K562 (cell line): ENCODE results near the gene LIPM.

Experiments
- EZH2 ChIP-seq: IDR thresholded peaks from 2 replicates; pipeline ENCODE4 v1.6.1; 2012; ENCODE audit warnings: low read depth, mild to moderate bottlenecking, inconsistent platforms, low read length, borderline replicate concordance
- MAFF ChIP-seq: IDR thresholded peaks from 2 replicates; pipeline ENCODE4 v1.6.1; 2012; ENCODE audit warnings: low read length, improper control_type of control experiment
- MXI1 ChIP-seq: IDR thresholded peaks from 2 replicates; pipeline ENCODE4 v1.6.1; 2011; ENCODE audit warnings: low read depth, mild to moderate bottlenecking, improper control_type of control experiment, low read length
- NFATC3 ChIP-seq: fragments of 450-650 bp; IDR thresholded peaks from 2 replicates; pipeline ENCODE4 v1.6.1; 2017; ENCODE audit warnings: mild to moderate bottlenecking
- NFE2L1 ChIP-seq: fragments of 450-650 bp; IDR thresholded peaks from 2 replicates; pipeline ENCODE4 v1.6.1; 2016; ENCODE audit warnings: missing genetic modification characterization, low read depth, mild to moderate bottlenecking, missing compliant biosample characterization, moderate library complexity, borderline replicate concordance
- RAD21 ChIP-seq, 2 experiments: fragments of 250-450 bp in 1 of 2; fragments of 450-650 bp in 1 of 2; sonication (Bioruptor Pico) in 1 of 2; formaldehyde crosslinking in 1 of 2; IDR thresholded peaks in 1 of 2; conservative IDR thresholded peaks in 1 of 2; 2 replicates each; pipeline versions ENCODE4 v1.4.0 to v1.8.0; 2020 to 2022; ENCODE audit warnings: mild to moderate bottlenecking in 2 of 2, moderate library complexity in 1 of 2
- SRF ChIP-seq, 2 experiments: fragments of 250-450, 450-650 bp in 1 of 2; sonication (Bioruptor Pico) in 1 of 2; sonication (generic) in 1 of 2; formaldehyde crosslinking; IDR thresholded peaks; 2 replicates each; pipeline versions ENCODE4 v1.5.0 to v1.5.1; 2020 to 2022; ENCODE audit warnings: mild to moderate bottlenecking in 1 of 2, missing genetic modification reagents in 1 of 2
- ZNF444 ChIP-seq: fragments of 250-450 bp; sonication (Bioruptor Pico); IDR thresholded peaks from 2 replicates; pipeline ENCODE4 v1.4.0; 2020; ENCODE audit warnings: mild to moderate bottlenecking, moderate library complexity
- ZNF785 ChIP-seq: fragments of 250-450 bp; sonication (Bioruptor Pico); IDR thresholded peaks from 2 replicates; pipeline ENCODE4 v1.4.0; 2020; ENCODE audit warnings: mild to moderate bottlenecking
- TF ChIP-seq, protein P1 (sequence below), 3 experiments: IDR thresholded peaks in 2 of 3; conservative IDR thresholded peaks in 1 of 3; 2 replicates each; pipeline ENCODE4 v1.5.1; 2011 to 2012; ENCODE audit warnings: low read length in 3 of 3, mild to moderate bottlenecking in 3 of 3, control low read depth in 2 of 3, improper control_type of control experiment in 1 of 3, inconsistent platforms in 1 of 3, low read depth in 1 of 3, mixed read lengths in 1 of 3, moderate library complexity in 1 of 3; ENCODE audit not compliant: insufficient read depth in 2 of 3
- TF ChIP-seq, protein P2 (sequence below): fragments of 450-650 bp; IDR thresholded peaks from 2 replicates; pipeline ENCODE4 v1.6.1; 2017; ENCODE audit warnings: antibody characterized with exemption, mild to moderate bottlenecking

DNA sequence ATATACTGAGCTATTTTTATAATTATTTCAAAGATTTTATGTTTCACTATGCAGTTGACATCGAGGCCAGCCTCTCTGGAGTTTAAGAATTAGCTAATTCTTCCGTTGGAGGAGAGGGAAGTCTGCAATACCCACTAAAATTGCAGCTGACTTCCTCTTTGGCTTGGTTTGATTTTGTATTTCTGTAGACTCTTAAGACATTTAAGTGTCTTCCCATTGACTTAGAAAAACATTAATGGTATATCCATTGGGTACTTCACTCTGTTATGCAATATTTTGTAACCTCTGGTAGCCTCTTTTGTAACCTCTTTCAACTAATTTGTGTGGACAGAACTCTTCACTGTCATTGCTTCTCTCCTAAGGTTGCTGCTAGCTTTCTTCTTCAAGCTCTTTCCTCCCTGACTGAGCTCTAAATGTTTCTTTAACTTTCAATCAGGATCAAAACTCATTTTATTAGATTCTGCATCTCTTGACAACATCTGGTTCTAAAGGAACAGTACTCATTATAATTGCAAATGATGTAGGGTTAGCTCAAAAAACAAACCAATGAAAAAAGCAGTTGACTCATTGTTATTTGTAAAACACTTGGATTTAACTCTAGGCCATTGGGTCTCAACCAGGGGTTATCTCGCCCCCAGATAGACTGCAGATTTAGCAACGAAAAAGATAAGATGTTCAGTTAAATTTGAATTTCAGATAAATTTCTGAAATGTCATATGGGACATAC lies 50.8 kb downstream of the LIPM start:
- TF ChIP-seq EZH2 = no peak
- TF ChIP-seq, protein P1, sequence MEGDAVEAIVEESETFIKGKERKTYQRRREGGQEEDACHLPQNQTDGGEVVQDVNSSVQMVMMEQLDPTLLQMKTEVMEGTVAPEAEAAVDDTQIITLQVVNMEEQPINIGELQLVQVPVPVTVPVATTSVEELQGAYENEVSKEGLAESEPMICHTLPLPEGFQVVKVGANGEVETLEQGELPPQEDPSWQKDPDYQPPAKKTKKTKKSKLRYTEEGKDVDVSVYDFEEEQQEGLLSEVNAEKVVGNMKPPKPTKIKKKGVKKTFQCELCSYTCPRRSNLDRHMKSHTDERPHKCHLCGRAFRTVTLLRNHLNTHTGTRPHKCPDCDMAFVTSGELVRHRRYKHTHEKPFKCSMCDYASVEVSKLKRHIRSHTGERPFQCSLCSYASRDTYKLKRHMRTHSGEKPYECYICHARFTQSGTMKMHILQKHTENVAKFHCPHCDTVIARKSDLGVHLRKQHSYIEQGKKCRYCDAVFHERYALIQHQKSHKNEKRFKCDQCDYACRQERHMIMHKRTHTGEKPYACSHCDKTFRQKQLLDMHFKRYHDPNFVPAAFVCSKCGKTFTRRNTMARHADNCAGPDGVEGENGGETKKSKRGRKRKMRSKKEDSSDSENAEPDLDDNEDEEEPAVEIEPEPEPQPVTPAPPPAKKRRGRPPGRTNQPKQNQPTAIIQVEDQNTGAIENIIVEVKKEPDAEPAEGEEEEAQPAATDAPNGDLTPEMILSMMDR (IDR thresholded peaks at IDR 0.05 in 2 of 3, conservative IDR thresholded peaks at IDR 0.05 in 1 of 3; ENCODE audit: insufficient read depth in 2 of 3, low read depth in 1 of 3, low read length in 3 of 3) = no peak
- no peak for TF ChIP-seq RAD21 (CRISPR knock-in tag; conservative IDR thresholded peaks at IDR 0.05 in 1 of 2, IDR thresholded peaks at IDR 0.05 in 1 of 2)
- TF ChIP-seq, protein P2, sequence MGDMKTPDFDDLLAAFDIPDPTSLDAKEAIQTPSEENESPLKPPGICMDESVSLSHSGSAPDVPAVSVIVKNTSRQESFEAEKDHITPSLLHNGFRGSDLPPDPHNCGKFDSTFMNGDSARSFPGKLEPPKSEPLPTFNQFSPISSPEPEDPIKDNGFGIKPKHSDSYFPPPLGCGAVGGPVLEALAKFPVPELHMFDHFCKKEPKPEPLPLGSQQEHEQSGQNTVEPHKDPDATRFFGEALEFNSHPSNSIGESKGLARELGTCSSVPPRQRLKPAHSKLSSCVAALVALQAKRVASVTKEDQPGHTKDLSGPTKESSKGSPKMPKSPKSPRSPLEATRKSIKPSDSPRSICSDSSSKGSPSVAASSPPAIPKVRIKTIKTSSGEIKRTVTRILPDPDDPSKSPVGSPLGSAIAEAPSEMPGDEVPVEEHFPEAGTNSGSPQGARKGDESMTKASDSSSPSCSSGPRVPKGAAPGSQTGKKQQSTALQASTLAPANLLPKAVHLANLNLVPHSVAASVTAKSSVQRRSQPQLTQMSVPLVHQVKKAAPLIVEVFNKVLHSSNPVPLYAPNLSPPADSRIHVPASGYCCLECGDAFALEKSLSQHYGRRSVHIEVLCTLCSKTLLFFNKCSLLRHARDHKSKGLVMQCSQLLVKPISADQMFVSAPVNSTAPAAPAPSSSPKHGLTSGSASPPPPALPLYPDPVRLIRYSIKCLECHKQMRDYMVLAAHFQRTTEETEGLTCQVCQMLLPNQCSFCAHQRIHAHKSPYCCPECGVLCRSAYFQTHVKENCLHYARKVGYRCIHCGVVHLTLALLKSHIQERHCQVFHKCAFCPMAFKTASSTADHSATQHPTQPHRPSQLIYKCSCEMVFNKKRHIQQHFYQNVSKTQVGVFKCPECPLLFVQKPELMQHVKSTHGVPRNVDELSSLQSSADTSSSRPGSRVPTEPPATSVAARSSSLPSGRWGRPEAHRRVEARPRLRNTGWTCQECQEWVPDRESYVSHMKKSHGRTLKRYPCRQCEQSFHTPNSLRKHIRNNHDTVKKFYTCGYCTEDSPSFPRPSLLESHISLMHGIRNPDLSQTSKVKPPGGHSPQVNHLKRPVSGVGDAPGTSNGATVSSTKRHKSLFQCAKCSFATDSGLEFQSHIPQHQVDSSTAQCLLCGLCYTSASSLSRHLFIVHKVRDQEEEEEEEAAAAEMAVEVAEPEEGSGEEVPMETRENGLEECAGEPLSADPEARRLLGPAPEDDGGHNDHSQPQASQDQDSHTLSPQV = no peak
- TF ChIP-seq MAFF = no peak
- TF ChIP-seq MXI1 = no peak
- no peak for TF ChIP-seq NFE2L1 (tag)
- no peak for TF ChIP-seq NFATC3
- TF ChIP-seq ZNF444 = no peak
- TF ChIP-seq SRF (CRISPR knock-in tag; IDR thresholded peaks at IDR 0.05) = no peak
- no peak for TF ChIP-seq ZNF785 (CRISPR knock-in tag)
